Activated naive CD8-positive, alpha-beta T cell (primary cell): Measurements from ENCODE around the gene CAMK2G.
A peak's percentile ranks its signal among the peaks of the same experiment; 100 is the strongest.

Source experiments
- H3K27ac Mint-ChIP-seq: one replicate; pipeline ENCODE4 v1.8.0; 2021; ENCODE audit warnings: mixed read lengths
- H3K27me3 Mint-ChIP-seq: one replicate; pipeline ENCODE4 v1.8.0; 2021; ENCODE audit warnings: mixed read lengths
- H3K36me3 Mint-ChIP-seq: one replicate; pipeline ENCODE4 v1.8.0; 2021; ENCODE audit warnings: mixed read lengths
- H3K4me1 Mint-ChIP-seq: one replicate; pipeline ENCODE4 v1.8.0; 2021; ENCODE audit warnings: low read depth, mixed read lengths
- H3K4me3 Mint-ChIP-seq: one replicate; pipeline ENCODE4 v1.8.0; 2021; ENCODE audit warnings: mild to moderate bottlenecking, mixed read lengths
- H3K9me3 Mint-ChIP-seq: one replicate; pipeline ENCODE4 v1.8.0; 2021; ENCODE audit warnings: low read depth, mixed read lengths

Gene CAMK2G

DNA sequence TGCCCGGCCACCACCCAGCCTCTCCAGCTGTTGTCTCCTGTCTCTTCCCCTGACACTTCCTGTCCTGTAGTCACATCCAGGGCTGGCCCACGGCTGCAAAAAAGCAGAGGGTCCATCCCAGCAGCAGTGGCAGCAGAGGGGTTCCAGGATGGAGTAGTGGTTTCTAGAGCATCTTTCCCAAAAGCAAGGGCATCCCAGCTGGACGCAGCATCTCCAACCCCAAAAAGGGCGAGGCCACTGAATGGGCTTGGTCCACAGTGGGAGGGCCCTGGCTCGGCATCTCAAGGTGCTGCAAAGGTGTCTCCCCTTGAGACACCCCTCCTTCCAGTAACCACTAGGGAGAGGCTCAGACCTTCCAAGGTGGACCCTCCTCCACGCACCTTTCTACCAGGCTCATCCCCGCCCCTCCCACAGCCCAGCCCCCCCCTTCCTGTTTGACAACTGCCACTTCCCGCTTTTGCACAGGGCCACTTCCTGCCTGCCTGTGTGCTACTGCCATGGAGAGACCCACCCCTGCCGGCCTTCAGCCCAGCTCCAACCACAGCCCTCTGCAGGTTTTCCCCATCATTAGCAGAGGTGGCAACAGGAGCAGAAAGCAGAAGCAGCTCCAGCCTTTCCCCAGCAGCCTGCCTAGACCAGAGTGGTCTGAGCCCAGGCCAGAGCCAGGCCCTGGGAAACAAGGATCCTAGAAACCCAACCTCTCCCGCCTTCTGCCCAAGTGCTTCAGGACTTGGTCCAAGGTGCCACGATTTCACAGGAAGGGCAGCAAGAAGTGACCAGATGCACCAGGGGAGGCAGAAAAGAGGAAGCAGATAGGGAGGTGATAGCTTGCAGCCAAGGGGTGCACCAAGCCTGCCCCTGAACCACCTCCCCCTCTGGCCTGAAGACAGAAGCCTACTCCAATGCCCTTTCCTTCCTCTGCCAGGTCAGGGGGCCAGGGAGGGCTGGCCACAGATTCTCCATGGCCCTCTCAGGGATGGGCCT lies 8.6 kb downstream of the CAMK2G start:
- Mint-ChIP-seq H3K4me3 (peak overlapping the region; percentile 78), H3K9me3 (no peaks in the 10 kb centered on the region), H3K36me3 (peaks cover 1% of the 10 kb centered on the region), H3K4me1 (peaks cover 88% of the 10 kb centered on the region), H3K27me3 (no peaks in the 10 kb centered on the region), H3K27ac (peak overlapping the region; percentile 92)

DNA sequence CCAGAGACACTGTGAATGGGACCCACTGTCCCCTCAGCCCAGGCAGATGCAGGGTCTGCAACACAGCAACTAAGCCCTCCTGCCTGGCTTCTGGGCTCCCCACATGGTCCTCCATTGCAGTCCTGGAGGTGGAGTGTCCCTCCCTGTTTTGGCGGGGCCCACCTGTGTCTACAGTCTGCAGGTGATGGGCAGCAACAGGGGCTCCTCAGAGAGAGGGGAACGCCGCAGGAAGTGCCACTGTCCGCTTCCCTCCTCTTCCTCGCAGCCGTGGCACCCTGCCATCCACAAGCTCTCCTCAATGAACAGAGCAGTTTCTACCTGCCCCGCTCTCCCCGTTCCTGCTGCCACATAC lies 9.3 kb downstream of the CAMK2G start:
- Mint-ChIP-seq H3K9me3 (no peaks in the 10 kb centered on the region), H3K4me1 (peaks cover 87% of the 10 kb centered on the region), H3K4me3 (peak overlapping the region; percentile 78), H3K27ac (peak overlapping the region; percentile 92), H3K36me3 (peaks cover 4% of the 10 kb centered on the region), H3K27me3 (no peaks in the 10 kb centered on the region)

DNA sequence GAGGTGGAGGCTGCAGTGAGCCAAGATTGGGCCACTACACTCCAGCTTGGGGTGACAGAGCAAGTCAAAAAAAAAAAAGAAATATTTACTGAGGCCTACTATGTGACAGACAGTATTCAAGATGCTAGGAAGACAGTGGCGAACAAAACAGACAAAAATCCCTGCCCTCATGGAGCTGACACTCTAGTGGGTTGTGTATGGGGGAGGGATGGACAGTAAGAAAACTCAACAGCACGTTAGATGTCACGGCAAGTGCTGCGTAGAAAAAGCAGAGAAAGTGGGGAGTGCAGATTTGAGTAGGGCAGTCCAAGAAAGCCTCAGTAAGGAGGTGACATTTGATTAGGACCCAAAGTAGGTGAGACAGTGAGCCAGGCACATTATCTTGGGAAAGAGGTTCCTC lies 10.1 kb downstream of the CAMK2G start:
- Mint-ChIP-seq H3K27me3 (no peaks in the 10 kb centered on the region), H3K4me3 (peak overlapping the region; percentile 69), H3K4me1 (peaks cover 88% of the 10 kb centered on the region), H3K27ac (peak overlapping the region; percentile 92), H3K36me3 (peaks cover 4% of the 10 kb centered on the region), H3K9me3 (no peaks in the 10 kb centered on the region)

DNA sequence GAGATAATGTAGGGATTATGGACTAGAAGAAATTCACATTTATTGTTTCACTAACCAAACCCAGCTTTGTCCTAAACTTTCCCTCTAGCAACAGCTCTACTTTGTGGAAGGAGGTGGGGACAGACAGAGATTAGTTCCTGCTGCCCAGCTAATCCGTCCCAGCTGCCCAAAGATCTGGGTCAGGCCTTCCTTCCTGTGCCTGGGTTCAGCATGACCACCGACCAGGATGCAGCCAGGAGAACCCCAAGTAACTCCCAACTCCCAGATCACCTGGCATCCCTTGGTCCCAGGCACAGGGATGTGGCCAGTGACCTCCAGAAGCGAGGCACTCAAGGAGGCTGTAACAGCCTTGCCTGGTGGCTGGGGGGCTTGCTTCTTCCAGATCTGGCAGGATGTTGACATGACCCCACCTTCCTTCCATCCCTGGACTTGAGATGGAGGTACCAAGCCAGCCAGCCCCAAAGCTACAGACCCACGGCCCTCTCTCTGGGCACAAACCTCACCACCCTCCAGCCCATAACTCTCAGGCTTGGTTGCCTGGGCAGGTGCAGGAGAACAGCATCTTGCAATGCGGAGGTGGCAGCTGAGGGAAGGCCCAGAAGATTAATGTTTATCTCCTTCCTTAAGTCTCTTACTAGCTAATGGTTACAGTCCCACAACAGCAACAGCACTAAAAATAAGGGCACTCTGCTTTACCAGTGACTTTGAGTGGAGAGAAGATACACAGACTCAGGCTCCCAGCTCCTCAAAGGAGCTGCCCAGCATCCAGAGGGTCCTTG lies 11.1 kb downstream of the CAMK2G start:
- Mint-ChIP-seq H3K4me3 (no peak overlapping the region), H3K9me3 (no peaks in the 10 kb centered on the region), H3K27ac (peak overlapping the region; percentile 46), H3K36me3 (peaks cover 8% of the 10 kb centered on the region), H3K27me3 (no peaks in the 10 kb centered on the region), H3K4me1 (peaks cover 88% of the 10 kb centered on the region)

DNA sequence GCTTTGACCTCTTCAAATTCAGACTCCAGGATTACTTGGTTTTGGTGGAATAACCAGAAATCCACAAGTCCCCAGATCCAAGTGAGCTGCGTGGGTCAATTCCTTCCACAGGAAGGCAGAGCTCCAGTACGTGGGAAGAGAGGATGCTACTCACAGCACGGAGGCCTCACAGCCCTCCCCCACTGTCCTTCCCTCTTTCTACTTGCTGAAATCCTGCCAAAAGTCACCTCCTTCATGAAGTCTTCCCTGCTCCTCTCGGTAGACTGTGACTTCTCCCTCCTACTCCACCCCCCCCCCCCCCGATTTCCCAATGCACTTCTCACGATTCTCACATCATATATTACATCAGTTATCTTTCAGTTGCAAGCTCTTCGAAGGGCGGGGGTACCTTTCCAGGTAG lies 12.3 kb downstream of the CAMK2G start:
- Mint-ChIP-seq H3K36me3 (peaks cover 8% of the 10 kb centered on the region), H3K4me1 (peaks cover 88% of the 10 kb centered on the region), H3K27ac (no peak overlapping the region), H3K4me3 (no peak overlapping the region), H3K9me3 (no peaks in the 10 kb centered on the region), H3K27me3 (no peaks in the 10 kb centered on the region)

DNA sequence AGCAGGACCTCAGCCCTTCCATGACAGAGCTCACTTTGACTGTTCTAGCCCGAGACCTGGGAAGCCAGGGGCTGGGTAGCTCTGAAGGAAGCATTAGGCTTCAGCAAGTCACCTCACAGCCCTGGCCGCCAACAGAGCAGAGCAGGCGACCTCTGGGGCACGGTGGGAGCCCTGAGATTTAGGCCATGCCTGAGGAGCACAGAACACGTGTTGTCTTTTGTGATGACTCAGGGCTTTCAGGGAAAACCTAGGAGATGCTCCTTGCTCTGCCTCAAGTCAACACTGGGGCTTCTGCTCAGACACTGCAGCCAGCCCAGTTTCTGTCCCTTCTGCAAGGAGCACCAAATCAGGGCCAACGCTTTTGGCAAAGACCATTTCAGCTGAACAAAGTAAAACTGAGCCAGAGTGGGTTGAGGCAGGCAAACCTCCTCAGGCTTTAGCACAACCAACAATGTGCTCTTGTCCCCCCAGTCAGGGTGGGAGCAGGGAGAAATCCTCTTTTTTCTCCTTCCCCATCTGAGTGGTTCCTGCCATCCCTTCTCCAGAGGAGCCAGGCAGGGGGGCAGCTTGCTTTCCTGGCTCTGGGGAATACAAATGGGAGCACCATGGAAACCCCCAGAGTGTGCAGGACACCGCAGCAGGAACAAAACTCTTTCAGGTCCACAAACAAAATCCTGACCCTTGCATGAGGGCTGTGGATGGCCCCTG lies 14.4 kb downstream of the CAMK2G start:
- Mint-ChIP-seq H3K36me3 (peaks cover 8% of the 10 kb centered on the region), H3K27ac (peak overlapping the region; percentile 93), H3K4me1 (peaks cover 79% of the 10 kb centered on the region), H3K4me3 (peak overlapping the region; percentile 35), H3K27me3 (no peaks in the 10 kb centered on the region), H3K9me3 (no peaks in the 10 kb centered on the region)

DNA sequence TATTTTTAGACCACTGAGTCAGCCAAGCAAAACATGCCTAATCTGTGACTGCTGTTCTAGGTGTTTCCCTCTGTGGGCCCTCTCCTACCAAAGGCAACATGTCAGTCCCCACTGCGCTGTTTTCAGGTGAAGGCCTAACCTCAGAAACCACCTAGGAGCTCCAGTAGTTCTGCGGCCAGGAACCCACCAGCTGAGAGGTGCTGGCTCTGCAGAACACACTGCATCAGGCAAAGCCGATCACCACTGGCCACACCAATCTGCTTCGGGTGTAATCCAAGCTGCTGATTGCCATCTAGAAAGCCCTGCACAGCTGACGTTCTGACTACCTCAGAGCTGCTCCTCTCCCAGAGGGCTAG lies 14.9 kb downstream of the CAMK2G start:
- peak overlapping the region; percentile 35 for H3K4me3 Mint-ChIP-seq
- H3K4me1 Mint-ChIP-seq: peaks cover 78% of the 10 kb centered on the region
- no peaks in the 10 kb centered on the region for H3K27me3 Mint-ChIP-seq
- no peaks in the 10 kb centered on the region for H3K9me3 Mint-ChIP-seq
- H3K36me3 Mint-ChIP-seq: peaks cover 8% of the 10 kb centered on the region
- H3K27ac Mint-ChIP-seq: peak overlapping the region; percentile 93

DNA sequence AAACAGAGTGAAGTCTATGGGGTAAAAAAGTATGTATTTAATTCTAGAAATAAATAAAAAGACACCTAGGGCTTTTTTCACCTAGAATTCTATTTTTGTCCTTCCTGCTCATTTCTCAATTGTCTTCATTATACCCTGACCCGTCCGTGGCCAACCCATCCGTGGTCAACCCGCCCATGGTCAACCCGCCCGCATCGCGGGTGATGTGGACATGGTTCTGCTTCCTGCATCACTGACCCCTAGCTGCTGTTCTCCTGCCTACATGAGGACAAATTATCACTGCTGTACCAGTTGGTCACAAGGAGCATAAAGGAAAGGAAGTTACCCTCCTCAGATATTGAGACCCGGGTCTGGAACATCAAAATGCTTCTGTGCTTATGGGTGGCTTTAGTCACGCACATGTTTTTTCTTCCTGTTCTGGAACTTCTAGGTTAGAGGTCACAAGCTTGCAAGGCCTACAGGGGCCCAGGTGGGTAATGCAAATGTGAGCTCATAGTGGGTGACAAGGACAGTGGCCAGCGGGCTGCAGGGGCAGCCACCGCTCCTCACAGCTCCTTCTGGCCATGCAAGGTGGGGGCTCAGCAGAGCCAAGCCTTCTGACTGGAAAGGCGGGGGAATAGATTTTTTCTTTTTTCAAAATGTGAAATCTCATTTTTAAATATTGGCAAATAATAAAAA lies 15.5 kb downstream of the CAMK2G start:
- peaks cover 8% of the 10 kb centered on the region for H3K36me3 Mint-ChIP-seq
- H3K9me3 Mint-ChIP-seq: no peaks in the 10 kb centered on the region
- peak overlapping the region; percentile 93 for H3K27ac Mint-ChIP-seq
- peak overlapping the region; percentile 72 for H3K4me3 Mint-ChIP-seq
- H3K4me1 Mint-ChIP-seq: peaks cover 75% of the 10 kb centered on the region
- no peaks in the 10 kb centered on the region for H3K27me3 Mint-ChIP-seq

DNA sequence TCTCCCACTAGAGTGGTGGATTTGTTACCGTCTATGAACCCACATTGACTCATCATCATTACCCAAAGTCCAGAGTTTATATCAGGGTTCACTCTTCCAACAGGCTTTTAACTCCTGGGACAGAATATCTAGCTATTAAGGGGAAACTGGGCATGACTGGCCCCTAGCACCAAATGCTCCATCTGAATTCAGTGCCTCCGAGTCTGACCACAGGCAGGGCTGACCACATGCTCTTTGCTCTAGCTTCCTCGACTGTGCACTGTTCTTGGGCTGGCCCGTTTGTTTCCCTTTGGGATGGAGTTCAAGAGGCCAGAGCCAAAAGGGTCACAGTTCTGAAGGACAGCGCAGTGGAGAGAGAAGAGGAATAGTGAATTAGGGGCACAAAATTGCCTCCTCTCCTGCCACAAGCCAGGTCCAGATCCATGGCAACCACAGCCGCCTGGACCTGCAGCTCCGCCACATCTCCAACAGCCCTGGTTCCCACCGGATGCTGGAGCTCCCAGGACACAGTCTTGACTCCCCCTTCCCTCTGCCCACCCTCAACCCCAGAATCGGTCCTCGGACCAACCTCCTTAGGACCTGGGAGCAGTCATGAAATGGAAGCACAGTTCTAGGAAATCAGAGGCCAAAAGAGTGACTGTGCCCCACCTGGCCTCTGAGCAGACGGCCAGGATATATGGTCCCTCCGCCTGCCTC lies 16.2 kb downstream of the CAMK2G start:
- Mint-ChIP-seq H3K36me3 (peaks cover 8% of the 10 kb centered on the region), H3K4me3 (peak overlapping the region; percentile 77), H3K27ac (peak overlapping the region; percentile 93), H3K9me3 (no peaks in the 10 kb centered on the region), H3K27me3 (no peaks in the 10 kb centered on the region), H3K4me1 (peaks cover 68% of the 10 kb centered on the region)

DNA sequence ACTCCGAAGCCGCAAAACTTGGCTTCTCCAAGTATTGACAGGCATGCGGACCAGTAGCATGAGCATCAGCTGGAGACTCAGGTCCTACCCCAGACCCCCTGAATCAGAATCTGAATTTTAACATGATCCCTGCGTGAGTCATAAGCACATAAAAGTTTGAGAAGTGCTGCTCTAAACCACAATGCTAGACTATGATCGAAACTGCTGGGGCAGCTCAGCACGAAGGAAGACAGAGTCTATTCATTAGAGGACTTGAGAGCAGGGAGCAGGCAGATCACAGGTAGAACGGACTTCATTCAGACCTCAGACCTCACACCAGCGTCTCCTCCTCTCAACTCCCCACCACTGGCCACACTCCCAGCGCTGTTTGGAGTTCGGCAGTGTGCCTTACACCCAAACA lies 16.9 kb downstream of the CAMK2G start:
- peaks cover 8% of the 10 kb centered on the region for H3K36me3 Mint-ChIP-seq
- H3K27ac Mint-ChIP-seq: peak overlapping the region; percentile 93
- peaks cover 62% of the 10 kb centered on the region for H3K4me1 Mint-ChIP-seq
- no peaks in the 10 kb centered on the region for H3K9me3 Mint-ChIP-seq
- peak overlapping the region; percentile 77 for H3K4me3 Mint-ChIP-seq
- H3K27me3 Mint-ChIP-seq: no peaks in the 10 kb centered on the region

DNA sequence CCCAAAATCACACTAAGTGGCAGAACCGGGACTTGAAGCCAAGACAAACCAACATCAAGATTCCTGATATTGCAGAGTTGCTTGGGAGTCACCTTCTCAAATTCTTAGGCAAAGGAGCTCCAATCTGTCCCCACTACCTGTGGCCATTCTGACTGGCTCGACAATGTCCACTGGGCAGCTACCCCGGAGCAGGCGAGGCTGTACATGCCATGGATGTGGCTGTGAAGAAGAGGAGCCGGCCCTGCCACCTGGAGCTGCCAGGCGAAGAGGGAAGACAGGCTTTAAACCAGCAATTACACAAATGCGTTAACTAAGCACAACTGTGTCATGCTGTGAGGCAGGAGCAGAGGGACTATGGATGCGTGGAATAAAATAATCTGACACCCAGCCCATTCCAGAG lies 18.1 kb downstream of the CAMK2G start:
- Mint-ChIP-seq H3K4me1 (peaks cover 57% of the 10 kb centered on the region), H3K27ac (peak overlapping the region; percentile 22), H3K36me3 (peaks cover 8% of the 10 kb centered on the region), H3K9me3 (no peaks in the 10 kb centered on the region), H3K4me3 (no peak overlapping the region), H3K27me3 (no peaks in the 10 kb centered on the region)

DNA sequence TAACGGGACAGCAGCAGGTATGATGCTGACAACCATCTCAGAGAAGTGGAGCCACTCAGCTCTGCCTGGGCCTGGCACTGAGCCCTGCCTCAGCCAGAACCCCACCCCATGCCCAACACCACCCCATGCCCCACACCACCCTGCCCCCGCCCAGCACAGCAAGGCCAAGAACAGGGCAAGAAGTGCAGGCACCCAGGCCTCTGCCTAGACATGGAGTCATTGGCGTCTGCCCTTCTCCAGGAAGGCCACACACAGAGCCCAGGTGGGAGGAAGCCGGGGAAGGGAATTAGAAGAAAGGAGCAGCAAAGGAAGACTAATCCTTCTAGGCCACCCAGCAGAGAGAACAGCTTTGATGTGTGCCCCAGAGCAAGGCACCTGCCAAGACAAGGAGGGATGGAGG lies 18.9 kb downstream of the CAMK2G start:
- Mint-ChIP-seq H3K4me3 (no peak overlapping the region), H3K27me3 (no peaks in the 10 kb centered on the region), H3K4me1 (peaks cover 50% of the 10 kb centered on the region), H3K27ac (no peak overlapping the region), H3K36me3 (peaks cover 5% of the 10 kb centered on the region), H3K9me3 (no peaks in the 10 kb centered on the region)

DNA sequence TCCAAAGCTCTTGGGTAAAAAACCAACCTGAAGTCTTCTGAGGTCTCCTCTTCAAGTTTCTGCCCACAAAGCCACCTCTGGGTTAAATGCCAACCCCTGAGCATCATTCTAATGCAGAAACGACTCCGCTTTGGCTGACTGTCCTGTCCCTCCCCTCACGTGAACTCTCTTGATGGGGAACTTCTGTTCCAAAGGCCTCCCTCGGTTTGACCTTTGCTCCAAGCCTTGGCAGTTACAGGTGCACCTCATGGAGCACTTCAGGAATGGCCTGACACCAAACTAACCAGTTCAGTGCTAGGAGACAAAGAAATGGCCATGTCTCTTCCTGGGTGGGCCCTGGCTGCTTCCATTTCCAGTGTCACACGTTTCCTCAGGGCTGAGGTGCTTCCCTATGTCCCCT lies 20.0 kb downstream of the CAMK2G start:
- peak overlapping the region; percentile 22 for H3K27ac Mint-ChIP-seq
- no peaks in the 10 kb centered on the region for H3K9me3 Mint-ChIP-seq
- H3K36me3 Mint-ChIP-seq: peaks cover 6% of the 10 kb centered on the region
- H3K4me1 Mint-ChIP-seq: peaks cover 44% of the 10 kb centered on the region
- H3K4me3 Mint-ChIP-seq: no peak overlapping the region
- no peaks in the 10 kb centered on the region for H3K27me3 Mint-ChIP-seq

DNA sequence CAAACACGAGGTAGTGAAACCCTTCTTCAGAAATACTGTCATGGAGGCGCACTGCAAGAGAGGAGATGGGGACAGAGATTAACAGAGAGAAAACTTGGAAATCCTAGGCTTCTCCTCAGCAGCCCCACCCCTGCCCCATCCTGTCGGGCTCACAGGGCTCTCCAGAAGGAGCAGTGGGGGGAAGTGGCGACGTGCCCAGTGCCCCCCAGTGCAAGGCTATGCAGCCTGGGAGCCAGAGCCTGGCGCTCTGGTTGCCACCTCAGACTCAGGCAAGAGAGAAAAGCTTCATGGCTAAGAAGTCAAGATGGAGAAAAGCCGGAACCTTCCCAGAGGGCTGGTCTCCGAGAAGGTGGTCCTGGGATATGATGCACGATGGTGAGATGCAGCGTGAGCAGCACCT lies 21.2 kb downstream of the CAMK2G start:
- peaks cover 38% of the 10 kb centered on the region for H3K4me1 Mint-ChIP-seq
- no peaks in the 10 kb centered on the region for H3K9me3 Mint-ChIP-seq
- no peaks in the 10 kb centered on the region for H3K27me3 Mint-ChIP-seq
- H3K27ac Mint-ChIP-seq: no peak overlapping the region
- H3K36me3 Mint-ChIP-seq: peaks cover 3% of the 10 kb centered on the region
- no peak overlapping the region for H3K4me3 Mint-ChIP-seq
